Hepatocyte (in vitro differentiated cells): Measurements from ENCODE around the gene PPP2R2B.

Experiments
- EZH2 ChIP-seq: fragments of 200-600 bp; sonication (generic); IDR thresholded peaks from 2 replicates; pipeline ENCODE4 v1.6.1; 2016; ENCODE audit warnings: antibody characterized with exemption, mild to moderate bottlenecking, borderline replicate concordance
- EZH2phosphoT487 ChIP-seq: fragments of 200-600 bp; sonication (generic); IDR thresholded peaks from one replicate; pipeline ENCODE4 v1.6.1; 2018; ENCODE audit warnings: antibody characterized with exemption, mild to moderate bottlenecking, low read depth, moderate library complexity; ENCODE audit not compliant: unreplicated experiment, severe bottlenecking
- TF ChIP-seq, protein P1 (sequence below): fragments of 200-600 bp; sonication (generic); IDR thresholded peaks from 2 replicates; pipeline ENCODE4 v1.5.1; 2016; ENCODE audit warnings: antibody characterized with exemption, mild to moderate bottlenecking; ENCODE audit not compliant: poor library complexity

DNA sequence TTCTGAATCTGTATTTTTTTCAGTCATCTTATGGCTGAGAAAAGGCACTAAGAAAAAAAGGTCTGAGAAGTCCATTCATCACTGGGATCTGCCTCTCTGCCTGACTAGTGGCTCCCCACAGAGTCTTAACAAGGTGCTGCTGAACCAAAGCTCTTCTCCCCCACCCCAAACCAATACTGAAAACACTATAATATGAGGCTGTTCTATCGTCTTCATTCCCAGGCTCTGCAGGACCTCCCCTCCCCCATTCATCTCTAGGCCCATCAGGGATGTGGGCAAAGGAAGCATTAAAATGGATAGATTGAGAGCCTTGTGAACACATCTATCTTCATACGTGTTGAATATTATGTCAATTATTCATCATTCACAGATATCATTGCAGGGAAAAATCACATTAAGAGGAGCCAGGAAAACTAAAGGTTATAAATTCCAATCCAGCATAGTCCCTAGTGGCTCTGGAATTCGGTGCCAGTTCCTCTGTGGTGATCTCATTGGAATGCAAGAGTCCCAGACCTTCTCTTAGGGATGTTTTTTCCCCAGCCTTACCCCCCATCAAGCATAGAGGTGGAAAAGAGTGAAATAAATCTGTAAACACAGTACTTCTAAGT is 318.2 kb downstream of the PPP2R2B start:
- TF ChIP-seq EZH2phosphoT487, result no peak
- TF ChIP-seq EZH2, result no peak
- TF ChIP-seq, protein P1, sequence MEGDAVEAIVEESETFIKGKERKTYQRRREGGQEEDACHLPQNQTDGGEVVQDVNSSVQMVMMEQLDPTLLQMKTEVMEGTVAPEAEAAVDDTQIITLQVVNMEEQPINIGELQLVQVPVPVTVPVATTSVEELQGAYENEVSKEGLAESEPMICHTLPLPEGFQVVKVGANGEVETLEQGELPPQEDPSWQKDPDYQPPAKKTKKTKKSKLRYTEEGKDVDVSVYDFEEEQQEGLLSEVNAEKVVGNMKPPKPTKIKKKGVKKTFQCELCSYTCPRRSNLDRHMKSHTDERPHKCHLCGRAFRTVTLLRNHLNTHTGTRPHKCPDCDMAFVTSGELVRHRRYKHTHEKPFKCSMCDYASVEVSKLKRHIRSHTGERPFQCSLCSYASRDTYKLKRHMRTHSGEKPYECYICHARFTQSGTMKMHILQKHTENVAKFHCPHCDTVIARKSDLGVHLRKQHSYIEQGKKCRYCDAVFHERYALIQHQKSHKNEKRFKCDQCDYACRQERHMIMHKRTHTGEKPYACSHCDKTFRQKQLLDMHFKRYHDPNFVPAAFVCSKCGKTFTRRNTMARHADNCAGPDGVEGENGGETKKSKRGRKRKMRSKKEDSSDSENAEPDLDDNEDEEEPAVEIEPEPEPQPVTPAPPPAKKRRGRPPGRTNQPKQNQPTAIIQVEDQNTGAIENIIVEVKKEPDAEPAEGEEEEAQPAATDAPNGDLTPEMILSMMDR, result no peak
